ENCODE results near the gene SPTA1. TPM values are rescaled to one million over a fixed set of nuclear protein-coding genes. Genes with fewer than 3 reads are reported as not detected.

The SPTA1 gene
- polyA plus RNA-seq, 1 donor (not counting 4 experiments of a cell fraction or from before 2014, with no cell fraction given), result not detected

- no peaks in the 10 kb centered on the region for H3K9me1 ChIP-seq (ENCODE audit: control insufficient read depth, extremely low read depth, insufficient read depth, low read length)
- DNase-seq (ENCODE audit: low read depth, low spot score) (no peak), FAIRE-seq (no peak)
- H4K20me1 ChIP-seq (ENCODE audit: control insufficient read depth, extremely low read depth, insufficient read depth, low read length), result no peaks in the 10 kb centered on the region
- no peaks in the 10 kb centered on the region for H3K36me3 ChIP-seq (ENCODE audit: control insufficient read depth in 2 of 2, extremely low read depth in 1 of 2, insufficient read depth in 2 of 2, low read length in 2 of 2)
- no peaks in the 10 kb centered on the region for H3K9me3 ChIP-seq (ENCODE audit: control insufficient read depth, low read depth, low read length)
- H3K79me2 ChIP-seq (ENCODE audit: control insufficient read depth, insufficient read depth, low read length), result no peaks in the 10 kb centered on the region
- no peaks in the 10 kb centered on the region for H3K4me1 ChIP-seq (ENCODE audit: control insufficient read depth, extremely low read depth, insufficient read depth, low read length)
- H3K4me3 ChIP-seq (ENCODE audit: control insufficient read depth in 2 of 3, extremely low read depth in 1 of 3, insufficient read depth in 2 of 3, low read depth in 1 of 3, low read length in 3 of 3), result no peak overlapping the region
- no peaks in the 10 kb centered on the region for H3K27me3 ChIP-seq (ENCODE audit: control insufficient read depth, extremely low read depth, insufficient read depth, low read length)
- TF ChIP-seq CTCF (optimal IDR thresholded peaks at IDR 0.05 in 1 of 3, IDR thresholded peaks at IDR 0.05 in 1 of 3, conservative IDR thresholded peaks at IDR 0.05 in 1 of 3; ENCODE audit: extremely low read depth in 1 of 3, insufficient read depth in 2 of 3, low read length in 3 of 3) (no peak), EZH2 (IDR thresholded peaks at IDR 0.05; ENCODE audit: low read length) (no peak)
- no peak overlapping the region for H2AFZ ChIP-seq (ENCODE audit: control insufficient read depth, low read length)
- H3K4me2 ChIP-seq (ENCODE audit: control insufficient read depth, extremely low read depth, insufficient read depth, low read depth, low read length), result no peak overlapping the region
- H3K9ac ChIP-seq (ENCODE audit: control insufficient read depth, extremely low read depth, insufficient read depth, low read length), result no peak overlapping the region
- H3K27ac ChIP-seq (ENCODE audit: control insufficient read depth, insufficient read depth, low read length), result no peak overlapping the region
- dilution Hi-C loops (cut with MboI; ENCODE audit: extremely low pct_ligation_motif_present, low sequenced_read_pairs), result no loop called here
Observed at GRCh38 chr1:158719664-158720063, 33.1 kb upstream of the SPTA1 start.

DNA sequence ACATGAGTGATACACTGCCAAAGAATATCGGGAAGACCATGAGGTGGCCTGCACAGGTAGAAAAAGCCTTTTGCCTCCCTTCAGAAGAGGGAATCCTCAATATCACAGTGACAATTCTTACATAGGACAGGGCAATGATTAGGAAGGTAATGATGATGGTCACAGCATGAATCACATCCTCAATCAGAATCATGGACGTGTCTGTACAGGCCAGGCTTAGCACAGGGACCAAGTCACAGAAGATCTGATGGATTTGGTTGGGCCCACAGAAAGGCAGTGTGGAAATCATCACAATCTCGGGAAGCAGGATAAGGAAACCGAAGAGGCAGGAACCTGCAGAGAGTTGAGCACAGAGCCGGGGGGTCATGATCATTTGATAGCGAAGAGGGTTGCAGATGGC is 30.8 kb upstream of the SPTA1 start:
- H3K9me3 ChIP-seq (ENCODE audit: control insufficient read depth, low read depth, low read length), result no peaks in the 10 kb centered on the region
- H3K27me3 ChIP-seq (ENCODE audit: control insufficient read depth, extremely low read depth, insufficient read depth, low read length), result no peaks in the 10 kb centered on the region
- H2AFZ ChIP-seq (ENCODE audit: control insufficient read depth, low read length), result no peak overlapping the region
- H4K20me1 ChIP-seq (ENCODE audit: control insufficient read depth, extremely low read depth, insufficient read depth, low read length), result no peaks in the 10 kb centered on the region
- dilution Hi-C loops (cut with MboI; ENCODE audit: extremely low pct_ligation_motif_present, low sequenced_read_pairs), result no loop called here
- no peak for DNase-seq (ENCODE audit: low read depth, low spot score)
- FAIRE-seq, result no peak
- no peaks in the 10 kb centered on the region for H3K4me1 ChIP-seq (ENCODE audit: control insufficient read depth, extremely low read depth, insufficient read depth, low read length)
- H3K36me3 ChIP-seq (ENCODE audit: control insufficient read depth in 2 of 2, extremely low read depth in 1 of 2, insufficient read depth in 2 of 2, low read length in 2 of 2), result no peaks in the 10 kb centered on the region
- no peak overlapping the region for H3K4me2 ChIP-seq (ENCODE audit: control insufficient read depth, extremely low read depth, insufficient read depth, low read depth, low read length)
- no peaks in the 10 kb centered on the region for H3K79me2 ChIP-seq (ENCODE audit: control insufficient read depth, insufficient read depth, low read length)
- no peak overlapping the region for H3K9ac ChIP-seq (ENCODE audit: control insufficient read depth, extremely low read depth, insufficient read depth, low read length)
- no peak overlapping the region for H3K27ac ChIP-seq (ENCODE audit: control insufficient read depth, insufficient read depth, low read length)
- H3K9me1 ChIP-seq (ENCODE audit: control insufficient read depth, extremely low read depth, insufficient read depth, low read length), result no peaks in the 10 kb centered on the region
- H3K4me3 ChIP-seq (ENCODE audit: control insufficient read depth in 2 of 3, extremely low read depth in 1 of 3, insufficient read depth in 2 of 3, low read depth in 1 of 3, low read length in 3 of 3), result no peak overlapping the region
- TF ChIP-seq CTCF (optimal IDR thresholded peaks at IDR 0.05 in 1 of 3, IDR thresholded peaks at IDR 0.05 in 1 of 3, conservative IDR thresholded peaks at IDR 0.05 in 1 of 3; ENCODE audit: extremely low read depth in 1 of 3, insufficient read depth in 2 of 3, low read length in 3 of 3) (no peak), EZH2 (IDR thresholded peaks at IDR 0.05; ENCODE audit: low read length) (no peak)
